Measurements from ENCODE around the gene TMEM9. TPM values are rescaled to one million over a fixed set of nuclear protein-coding genes. Genes with fewer than 3 reads are reported as not detected.
A peak's percentile ranks its signal among the peaks of the same experiment; 100 is the strongest.

The TMEM9 gene
- total and polyA plus RNA-seq, 2 of the 8 experiments (the other 6 are each of a cell fraction or from before 2014, with no cell fraction given), result 79.9 to 181 TPM

DNA sequence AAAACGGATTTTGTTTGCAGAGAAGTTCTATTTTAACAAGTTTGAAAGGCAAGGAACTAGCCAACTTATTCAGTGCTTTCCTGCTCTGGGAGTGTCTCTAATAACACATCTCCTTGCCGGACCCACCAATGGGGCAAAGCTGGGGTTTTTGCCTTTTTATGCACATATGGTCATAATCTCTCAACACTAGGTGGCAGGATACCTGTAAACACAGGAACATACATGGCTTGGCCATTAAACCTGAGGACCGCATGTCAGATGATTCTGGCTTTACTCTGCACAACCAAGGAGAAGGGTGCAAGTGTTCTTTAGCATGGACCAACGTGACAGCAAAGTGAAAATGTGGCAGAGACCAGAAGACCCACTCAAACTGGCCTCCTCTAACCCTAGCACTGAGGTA, 4.9 kb downstream of the TMEM9 start:
- Histone ChIP-seq H2AFZ (ENCODE audit: low read length) (no peak overlapping the region), H3K23me2 (ENCODE audit: low read depth, low read length) (peaks cover 4% of the 10 kb centered on the region; the same call in 1 of the 2 replicates), H3K9ac (replicated peaks in 1 of 4; ENCODE audit: extremely low read depth in 1 of 4, low read depth in 3 of 4, low read length in 3 of 4) (no peak overlapping the region), H3K18ac (ENCODE audit: extremely low read depth, low read length) (no peak overlapping the region), H3K14ac (ENCODE audit: insufficient read length) (no peak overlapping the region), H3K56ac (replicated peaks; ENCODE audit: insufficient read length, low read depth, low read length) (no peak overlapping the region), H2BK20ac (ENCODE audit: low read length) (no peak overlapping the region), H2AK5ac (ENCODE audit: low read depth, low read length) (no peak overlapping the region), H3K23ac (ENCODE audit: insufficient read length) (no peak overlapping the region), H2BK120ac (replicated peaks; ENCODE audit: low read depth, low read length) (no peak overlapping the region), H3K4me3 (ENCODE audit: extremely low read depth in 1 of 4, insufficient read depth in 2 of 4, low read depth in 3 of 4, low read length in 4 of 4) (no peak overlapping the region), H2BK5ac (ENCODE audit: low read depth, low read length) (no peak overlapping the region), H4K8ac (ENCODE audit: extremely low read depth, insufficient read depth, low read length) (no peak overlapping the region), H3K4me1 (replicated peaks in 1 of 4; ENCODE audit: control insufficient read depth in 3 of 4, insufficient read depth in 4 of 4, low read length in 3 of 4) (peaks cover 0 to 7% (median 2%) of the 10 kb centered on the region in 4 experiments; a peak in 2 of 7 replicates), H4K91ac (replicated peaks; ENCODE audit: insufficient read length, low read length) (no peak overlapping the region), H3K79me1 (ENCODE audit: low read depth, low read length) (peaks cover 4% of the 10 kb centered on the region; the same call in 1 of the 2 replicates), H2BK15ac (ENCODE audit: low read length) (no peak overlapping the region), H3K79me2 (ENCODE audit: control insufficient read depth in 1 of 2, insufficient read depth in 2 of 2, low read length in 2 of 2) (peaks cover 0 to 18% of the 10 kb centered on the region in 2 experiments; a peak in 3 of 4 replicates), H3K36me3 (ENCODE audit: control insufficient read depth in 2 of 4, insufficient read depth in 4 of 4, low read length in 3 of 4) (peaks cover 38 to 74% (median 66%) of the 10 kb centered on the region in 4 experiments), H4K20me1 (replicated peaks in 1 of 2; ENCODE audit: control insufficient read depth in 1 of 2, insufficient read depth in 2 of 2, low read length in 2 of 2) (peaks cover 3 to 11% of the 10 kb centered on the region in 2 experiments), H4K5ac (ENCODE audit: insufficient read length, low read depth, low read length) (no peak overlapping the region), H3K27me3 (replicated peaks in 1 of 4; ENCODE audit: control insufficient read depth in 3 of 4, extremely low read depth in 1 of 4, insufficient read depth in 3 of 4, low read length in 3 of 4) (no peaks in the 10 kb centered on the region), H3K27ac (ENCODE audit: low read depth, low read length) (no peak overlapping the region), H2BK12ac (ENCODE audit: low read depth, low read length) (no peak overlapping the region), H3K9me3 (ENCODE audit: insufficient read depth in 2 of 2, low read depth in 1 of 2, low read length in 1 of 2) (no peaks in the 10 kb centered on the region), H3K4ac (replicated peaks; ENCODE audit: insufficient read length, low read depth, low read length) (no peak overlapping the region), H3K4me2 (ENCODE audit: insufficient read depth in 1 of 2, low read depth in 2 of 2, low read length in 2 of 2) (no peak overlapping the region)
- TF ChIP-seq RAD21 (IDR thresholded peaks at IDR 0.05 in 1 of 2, conservative IDR thresholded peaks at IDR 0.05 in 1 of 2; ENCODE audit: low read depth in 2 of 2, low read length in 2 of 2) (peak; percentile 28 to 54; a peak in 3 of 4 replicates), GTF2F1 (IDR thresholded peaks at IDR 0.05; ENCODE audit: borderline replicate concordance, low read depth, low read length) (no peak), CTCF (IDR thresholded peaks at IDR 0.05; ENCODE audit: control extremely low read depth in 1 of 3, insufficient read depth in 1 of 3, low read depth in 1 of 3, low read length in 3 of 3) (peak in 2 of 3 experiments; percentile 50 to 63; a peak in 2 of 4 replicates)
- CTCF ChIA-PET (ENCODE audit: partially characterized antibody), result interaction anchor here (0.6 to 4.3 kb wide), 19 partner anchors 10 to 95 kb away, joined by 3 to 32 read pairs (median 7); partner anchors contain the start of gene IGFN1
- WGBS, 2 experiments (ENCODE audit: extremely low coverage in 1 of 2, insufficient coverage in 1 of 2, insufficient read length in 1 of 2, insufficient replicate concordance in 2 of 2, low coverage in 1 of 2, low lambda C conversion rate in 2 of 2, missing lambda C conversion rate in 1 of 2), result 93% methylated on average over 4 of the region's 4 CpGs; no CpG with 5 or more reads in 1 of the 2 experiments
- no peak for DNase-seq (ENCODE audit: low read depth in 1 of 2, low spot score in 2 of 2)
- no peak for FAIRE-seq
- POLR2A ChIA-PET (ENCODE audit: partially characterized antibody), result interaction anchor here (0.6 to 11.8 kb wide), 8 partner anchors 8 to 111 kb away, joined by 3 to 105 read pairs (median 5); no protein-coding TSS in a partner anchor
